Anterior cingulate cortex (tissue), 58 donors: ENCODE data around the gene FNDC7.
A peak's percentile ranks its signal among the peaks of the same experiment; 100 is the strongest.
"Not testable (repeated sequence)": the region's sequence is repeated elsewhere in the genome, so short reads cannot be mapped to it uniquely, and the experiment has no call there.

ENCODE experiments used
- DNase-seq, 58 donors: peaks; one replicate each; lab custom pipeline; 2025; lab: John Stamatoyannopoulos, UW

FNDC7 gene

GRCh38 chr1:108728327-108728923 is 15.7 kb downstream of the FNDC7 start:
- DNase-seq: no peak

DNA sequence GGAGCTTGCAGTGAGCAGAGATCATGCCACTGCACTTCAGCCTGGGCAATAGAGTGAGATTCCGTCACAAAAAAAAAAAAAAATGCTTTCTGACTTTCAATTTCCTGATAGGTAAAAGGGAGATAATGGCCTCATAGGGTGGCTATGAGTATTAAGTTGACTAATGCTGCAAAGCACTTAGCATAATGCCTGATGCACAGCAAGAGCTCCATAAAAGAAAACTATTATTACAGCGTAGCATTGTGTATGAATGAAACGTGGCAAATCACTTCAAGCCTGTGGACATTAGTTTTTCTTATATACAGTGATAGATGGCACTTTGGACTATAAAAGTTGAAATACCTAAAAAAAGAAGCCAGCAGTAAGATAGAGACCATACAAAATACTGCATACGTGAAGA is 16.8 kb downstream of the FNDC7 start:
- no peak for DNase-seq

DNA sequence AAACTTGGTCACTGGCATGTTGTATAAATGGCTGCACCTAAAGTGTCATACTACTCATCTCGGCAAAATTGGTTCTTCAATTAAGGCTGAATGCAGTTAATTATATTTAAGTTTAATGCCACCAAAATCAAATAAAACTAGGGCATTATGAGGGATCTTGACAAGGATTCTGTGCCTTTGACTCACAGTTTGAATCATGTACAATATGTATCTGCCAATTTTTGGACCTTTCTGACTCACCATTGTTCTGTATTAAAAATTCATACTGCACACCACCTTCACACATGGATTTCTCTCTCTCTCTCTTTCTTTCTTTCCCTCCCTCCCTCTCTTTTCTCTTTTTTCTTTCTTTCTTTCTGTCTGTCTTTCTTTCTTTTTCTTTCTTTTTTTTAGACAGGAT is 19.7 kb downstream of the FNDC7 start:
- no peak for DNase-seq

DNA sequence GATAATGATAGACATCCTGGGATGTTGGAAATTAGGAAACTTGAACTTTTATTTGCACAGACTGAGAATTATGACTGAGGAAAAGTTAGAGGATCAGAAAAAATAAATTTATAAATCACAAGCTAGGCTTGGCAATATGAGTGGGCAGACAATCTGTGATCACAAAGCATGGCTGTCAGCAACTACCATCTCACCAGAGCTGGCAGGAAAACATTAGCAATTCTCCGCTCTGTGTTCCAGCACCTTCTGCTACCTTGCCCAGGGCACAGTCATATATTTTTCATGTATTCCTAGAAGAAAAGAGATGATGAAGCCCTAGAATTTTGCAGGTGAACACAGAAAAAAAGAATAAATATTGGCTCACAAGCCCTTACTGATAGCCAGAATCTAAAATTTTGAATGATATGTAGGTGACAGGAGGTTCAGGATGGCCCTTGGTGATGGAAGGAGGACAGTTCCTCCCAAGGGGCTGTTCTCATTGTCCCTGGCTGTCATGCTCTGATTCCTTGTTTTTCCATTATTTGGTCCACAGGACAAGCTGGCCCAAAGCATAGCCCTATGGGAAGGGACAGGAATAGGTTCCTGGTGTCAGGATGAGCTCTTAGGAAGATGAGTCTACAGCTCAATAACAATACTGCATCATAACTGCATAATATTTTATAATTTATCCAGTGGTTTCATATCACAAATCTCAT is 21.6 kb downstream of the FNDC7 start:
- DNase-seq: peak in 2 of 58 donors; percentile 10 to 12

GRCh38 chr1:108742253-108742652 is 29.5 kb downstream of the FNDC7 start:
- DNase-seq: peak in 24 of 58 donors; percentile 8 to 67 (median 36)

DNA sequence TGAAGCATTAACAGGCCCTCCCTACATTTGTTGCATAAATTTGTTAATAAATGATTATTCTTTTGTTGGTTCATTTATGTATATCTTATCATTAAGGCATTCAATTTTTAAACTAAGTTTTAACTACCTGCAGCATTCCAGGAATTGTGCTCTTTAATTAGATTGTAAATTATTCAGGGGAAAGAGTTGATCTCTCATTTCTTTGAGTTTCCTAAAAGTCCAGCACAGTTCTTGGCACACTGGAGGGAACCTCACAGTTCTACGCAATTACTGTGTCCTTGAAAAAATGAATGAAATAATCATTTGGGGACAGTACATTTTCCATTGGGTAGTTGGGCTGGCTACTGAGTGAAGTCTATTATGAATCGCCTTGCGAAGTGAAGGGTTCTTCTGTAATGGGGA is 33.3 kb downstream of the FNDC7 start:
- DNase-seq: no peak

DNA sequence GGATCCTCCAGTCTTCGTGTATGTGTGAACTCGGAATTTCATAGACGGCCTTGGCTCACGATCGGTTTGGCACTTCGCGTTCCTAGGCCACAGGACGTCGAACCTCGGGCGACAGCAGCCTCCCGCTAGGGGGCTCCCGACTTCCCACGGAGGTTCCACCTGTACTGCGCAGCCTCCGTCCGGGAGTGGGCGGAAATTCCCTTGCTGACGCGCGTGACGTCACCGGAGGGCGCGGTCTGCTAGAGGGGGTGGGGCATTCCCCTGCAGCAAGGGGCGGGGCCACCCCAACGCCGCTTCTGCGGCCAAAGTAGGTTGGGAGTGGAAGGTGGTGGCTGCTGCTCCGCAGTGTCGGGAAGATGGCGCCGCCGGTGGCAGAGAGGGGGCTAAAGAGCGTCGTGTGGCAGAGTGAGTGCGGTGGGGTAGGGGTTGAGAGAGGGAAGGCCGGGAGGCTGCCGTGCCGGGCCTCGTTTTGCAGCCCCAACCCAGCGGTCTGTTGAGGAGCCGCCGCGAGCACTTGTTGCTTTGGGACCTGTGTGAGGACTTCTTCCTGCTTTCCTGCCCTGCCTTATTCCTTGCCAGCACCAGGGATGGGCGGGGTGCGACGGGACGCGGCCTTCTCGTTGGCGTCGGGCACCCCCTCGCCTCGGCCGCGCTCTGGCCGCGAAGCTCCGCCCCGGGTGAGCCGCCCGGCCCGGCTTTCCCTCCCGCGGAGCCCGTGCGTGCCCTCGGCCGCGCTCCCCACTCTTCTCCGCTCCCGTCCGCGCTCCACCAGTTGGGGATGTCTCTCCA is 33.9 kb downstream of the FNDC7 start, which contains the start of gene STXBP3:
STXBP3 (plus strand) TSS at position 293 of the 789 bp plus-strand sequence; CDS start at position 357, 64 bp downstream.
- DNase-seq: peak; percentile 74 to 99 (median 97)

DNA sequence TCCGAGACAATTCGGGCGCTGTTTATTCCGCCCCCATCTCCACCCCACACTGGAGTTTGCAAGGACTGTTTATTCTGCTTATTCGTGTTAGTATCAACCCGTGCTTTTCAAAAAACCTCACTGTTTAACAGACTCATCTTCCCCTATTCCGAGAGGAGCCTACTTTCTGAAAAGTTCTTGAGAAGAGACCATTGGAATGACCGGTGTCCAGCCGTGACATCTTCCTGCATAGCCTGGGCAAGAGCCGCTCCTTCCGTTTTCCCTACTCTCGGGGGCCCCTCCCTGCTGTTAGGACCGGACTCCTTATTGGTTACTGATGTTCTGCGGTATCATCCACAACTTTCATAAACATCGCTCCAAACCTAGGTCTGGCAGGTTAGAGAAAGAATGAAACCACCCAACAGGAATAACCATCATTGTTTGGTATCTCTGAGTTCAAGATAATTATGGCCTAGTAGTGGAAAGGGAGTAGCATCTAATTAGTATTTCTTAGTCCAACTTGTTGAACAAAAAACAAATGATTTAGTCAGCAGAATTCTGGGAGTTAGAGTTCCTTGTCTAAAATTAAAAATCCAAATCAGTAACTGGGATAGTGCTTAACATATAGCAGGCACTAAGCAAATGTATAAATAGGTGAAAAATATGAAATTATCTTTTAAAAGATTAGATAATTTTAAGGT is 34.6 kb downstream of the FNDC7 start:
- DNase-seq: peak in 55 of 58 donors; percentile 9 to 84 (median 56)

GRCh38 chr1:108747898-108748297 is 35.2 kb downstream of the FNDC7 start:
- no peak for DNase-seq

DNA sequence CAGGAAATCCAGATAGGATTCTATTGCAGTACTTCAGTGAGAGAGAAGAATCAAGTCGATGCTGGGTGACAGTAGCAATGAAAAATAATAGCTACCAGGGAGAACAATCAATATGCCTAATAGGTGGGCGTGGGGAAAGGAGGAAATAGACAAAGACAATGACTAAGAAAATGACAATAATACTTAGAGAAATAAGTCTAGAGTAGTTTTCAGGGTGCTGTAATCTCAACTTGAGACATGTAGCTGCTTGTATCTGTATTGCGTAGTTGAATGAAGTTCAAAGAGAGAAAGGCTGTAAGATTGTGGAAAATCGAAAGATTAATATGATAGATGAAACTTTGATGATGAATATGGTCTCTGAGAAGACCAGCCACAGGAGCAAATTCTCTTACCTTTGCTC is 36.4 kb downstream of the FNDC7 start:
- DNase-seq: no peak

- no peak for DNase-seq
Observed at GRCh38 chr1:108750476-108751181, 37.9 kb downstream of the FNDC7 start.

GRCh38 chr1:108753363-108753762 is 40.7 kb downstream of the FNDC7 start:
- DNase-seq: no peak

DNA sequence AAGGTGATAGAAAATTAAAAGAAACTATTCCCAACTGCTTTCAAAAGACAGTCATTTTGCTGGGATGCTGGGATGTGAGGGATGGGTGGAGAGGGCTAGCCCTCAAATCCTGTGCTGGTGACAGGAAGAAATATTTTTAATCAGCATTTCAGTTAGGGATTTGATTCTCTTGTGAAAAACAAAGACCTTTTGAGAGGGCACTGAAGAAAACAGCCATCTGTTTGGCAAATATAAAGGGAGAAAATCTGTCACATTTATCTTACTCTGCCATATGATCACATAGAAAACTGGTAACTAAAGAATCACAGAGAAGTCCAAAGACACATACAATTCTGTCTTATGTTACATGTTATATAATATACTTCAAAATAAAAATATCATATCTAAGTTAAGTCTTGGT is 46.1 kb downstream of the FNDC7 start:
- DNase-seq: peak in 1 of 58 donors; percentile 26

DNA sequence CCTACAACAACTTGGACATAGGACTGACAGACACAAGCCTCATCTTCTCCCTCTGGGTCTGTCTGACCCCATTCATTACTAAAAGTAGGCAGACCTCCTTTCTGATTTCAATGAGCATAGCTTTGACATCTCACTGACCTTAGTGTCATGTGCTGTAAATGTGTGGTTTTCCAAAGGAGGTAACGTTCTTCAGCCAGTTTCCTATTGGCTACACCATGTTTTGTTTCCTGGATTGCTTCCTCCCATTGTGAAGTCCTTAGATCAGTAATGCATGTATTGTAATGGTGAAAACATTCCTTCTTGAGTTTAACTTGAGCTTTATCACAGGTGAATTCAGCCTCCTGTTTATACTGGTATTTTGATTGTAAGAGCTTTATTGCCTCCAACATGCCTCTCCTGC is 54.4 kb downstream of the FNDC7 start:
- no peak for DNase-seq

DNA sequence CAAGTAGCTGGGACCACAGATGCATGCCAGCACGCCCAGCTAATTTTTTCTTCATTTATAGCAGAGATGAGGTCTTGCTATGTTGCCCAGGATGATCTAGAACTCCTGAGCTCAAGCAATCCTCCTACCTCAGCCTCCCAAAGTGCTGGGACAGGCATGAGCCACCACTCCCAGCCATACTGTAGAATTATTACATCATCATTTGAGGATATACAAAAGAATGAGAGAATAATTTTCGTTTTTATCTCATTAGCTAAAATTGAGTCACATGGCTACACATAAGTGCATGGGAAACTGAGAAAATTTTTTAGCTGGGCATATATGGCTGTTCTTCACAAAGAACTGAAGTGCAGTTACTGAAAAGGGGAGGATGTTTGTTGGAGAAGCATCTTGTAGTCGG is 55.0 kb downstream of the FNDC7 start:
- DNase-seq: no peak

- no peak for DNase-seq
Observed at GRCh38 chr1:108777839-108778238, 65.1 kb downstream of the FNDC7 start.

DNA sequence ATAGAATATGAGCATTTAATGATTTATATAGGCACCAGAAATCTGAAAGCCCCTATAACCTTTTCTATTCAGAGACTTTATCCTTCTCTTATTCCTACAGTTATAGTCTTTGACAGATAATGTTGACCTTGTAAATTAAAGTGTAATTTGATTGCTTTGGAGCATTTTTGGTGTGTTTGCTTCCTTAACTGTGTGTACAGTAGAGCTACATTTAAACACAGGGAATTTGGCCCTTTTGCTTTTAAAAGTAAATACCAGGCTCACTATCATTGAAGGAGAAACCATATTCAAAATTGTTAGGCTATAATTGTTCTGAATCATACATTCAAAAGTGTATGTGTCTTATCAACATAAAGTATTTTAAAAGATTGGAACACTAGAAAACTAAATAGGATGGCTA is 66.7 kb downstream of the FNDC7 start:
- DNase-seq: no peak

DNA sequence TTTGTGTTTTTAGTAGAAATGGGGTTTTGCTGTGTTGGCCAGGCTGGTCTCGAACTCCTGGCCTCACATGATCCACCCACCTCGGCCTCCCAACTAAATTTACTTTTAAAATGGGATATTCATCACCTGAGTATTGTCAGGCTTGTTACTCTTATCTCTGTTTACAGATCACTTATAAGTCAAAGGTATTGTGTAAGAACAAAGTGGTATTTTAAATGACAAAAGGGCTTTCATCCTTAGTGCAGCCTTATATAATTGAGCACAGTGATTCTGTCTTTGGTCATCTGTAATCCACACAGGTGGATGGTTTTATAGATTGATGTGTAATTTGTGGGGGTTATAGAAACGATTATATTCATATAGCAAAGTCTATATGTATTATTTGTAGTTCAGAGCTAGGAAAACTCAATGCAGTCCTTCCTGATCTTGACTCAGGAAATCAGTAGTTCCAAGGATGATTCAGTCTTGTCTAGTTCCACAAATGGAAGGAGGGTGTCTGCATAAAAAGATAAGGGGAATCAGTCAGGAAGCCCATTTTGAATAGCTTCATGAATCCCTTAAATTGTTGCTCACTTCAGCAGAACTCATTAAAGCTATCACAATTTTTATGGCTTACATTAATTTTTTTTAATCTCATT is 68.3 kb downstream of the FNDC7 start:
- no peak for DNase-seq

GRCh38 chr1:108781575-108781944 is 68.9 kb downstream of the FNDC7 start:
- DNase-seq: not testable (repeated sequence)

GRCh38 chr1:108785264-108785663 is 72.6 kb downstream of the FNDC7 start:
- no peak for DNase-seq
